Small intestine (tissue), 7 donors: ENCODE results near the gene TBRG4. TPM values are rescaled to one million over a fixed set of nuclear protein-coding genes. Genes with fewer than 3 reads are reported as not detected.
A peak's percentile ranks its signal among the peaks of the same experiment; 100 is the strongest.

ENCODE experiments used
- DNase-seq, 2 donors: peaks; one replicate each; pipeline versions ENCODE4 v3.0.0 to v3.0.0-alpha.2; 2013
- FAIRE-seq: peaks from 2 replicates; lab custom pipeline; 2012; peaks lifted over from hg19 to GRCh38; lab: Jason Lieb, UNC
- H3K27ac ChIP-seq, 3 donors: one replicate each; pipeline ENCODE4 v1.5.1; 2013; ENCODE audit warnings: low read length in 2 of 3, mild to moderate bottlenecking in 2 of 3, control low read depth in 1 of 3, inconsistent platforms in 1 of 3, low read depth in 1 of 3, moderate library complexity in 1 of 3
- H3K27me3 ChIP-seq, 3 donors: one replicate each; pipeline ENCODE4 v1.6.1; 2013; ENCODE audit warnings: low read length in 3 of 3, inconsistent platforms in 1 of 3; ENCODE audit not compliant: control insufficient read depth in 3 of 3, insufficient read depth in 3 of 3
- H3K36me3 ChIP-seq, 3 donors: one replicate each; pipeline ENCODE4 v1.6.1; 2013; ENCODE audit warnings: low read length in 3 of 3, inconsistent platforms in 1 of 3, low read depth in 1 of 3, mild to moderate bottlenecking in 1 of 3, moderate library complexity in 1 of 3; ENCODE audit not compliant: control insufficient read depth in 3 of 3, insufficient read depth in 2 of 3
- H3K4me1 ChIP-seq, 3 donors: one replicate each; pipeline ENCODE4 v1.6.1; 2013; ENCODE audit warnings: low read length in 2 of 3, inconsistent platforms in 1 of 3, low read depth in 1 of 3, mild to moderate bottlenecking in 1 of 3, moderate library complexity in 1 of 3; ENCODE audit not compliant: control insufficient read depth in 3 of 3, insufficient read depth in 2 of 3
- H3K4me3 ChIP-seq, 3 donors: one replicate each; pipeline ENCODE4 v1.5.1; 2013; ENCODE audit warnings: low read length in 3 of 3, control low read depth in 1 of 3, inconsistent platforms in 1 of 3, low read depth in 1 of 3, mild to moderate bottlenecking in 1 of 3, moderate library complexity in 1 of 3
- H3K9me3 ChIP-seq, 2 donors: one replicate each; pipeline ENCODE4 v1.6.1; 2013; ENCODE audit warnings: low read depth in 1 of 2, low read length in 1 of 2; ENCODE audit not compliant: control insufficient read depth in 2 of 2, insufficient read depth in 1 of 2
- WGBS, 3 donors: extraction: QIAGEN DNeasy Blood & Tissue Kit; methylation state at CpG; one replicate each; pipeline ENCODE4 v1.1.7; 2013; 5-methylcytosine and 5-hydroxymethylcytosine counted together
- polyA plus RNA-seq, 4 donors: library from polyadenylated mRNA; stranded (reverse) in 3 of 4; unstranded in 1 of 4; fragments of 200-250 nt in 3 of 4; fragments of 120-200 nt in 1 of 4; gene quantifications; one replicate each; pipeline versions ENCODE4 v1.2.1 to v1.2.3, GENCODE V29; 2013
- donor health status: healthy with polysubstance abuse.
- donor health status: control.
- donor health status: control.
- donor health status: Bipolar disorder and iron deficiency.
- donor health status: healthy.

The TBRG4 gene
- polyA plus RNA-seq, 4 donors, result 44.9 to 70.7 (median 58.2) TPM

- FAIRE-seq (no peak), DNase-seq (peak in 1 of 2 donors; percentile 18)
- Histone ChIP-seq H3K4me1 (no peaks in the 10 kb centered on the region), H3K4me3 (no peak overlapping the region), H3K36me3 (peaks cover 36 to 66% (median 40%) of the 10 kb centered on the region in 3 donors), H3K9me3 (no peaks in the 10 kb centered on the region), H3K27me3 (no peaks in the 10 kb centered on the region), H3K27ac (no peak overlapping the region)
- 89 to 92% (median 89%) methylated on average over 16 of the region's 16 CpGs for WGBS, 3 donors
Measured at GRCh38 chr7:45099891-45100760, 11.4 kb downstream of the TBRG4 start.

- FAIRE-seq (no peak), DNase-seq (no peak)
- H3K4me1 ChIP-seq, result no peaks in the 10 kb centered on the region
- H3K9me3 ChIP-seq, result peaks cover 0 to 2% of the 10 kb centered on the region in 2 donors
- H3K4me3 ChIP-seq, result no peak overlapping the region
- H3K27me3 ChIP-seq, result no peaks in the 10 kb centered on the region
- H3K36me3 ChIP-seq, result peaks cover 32 to 56% (median 40%) of the 10 kb centered on the region in 3 donors
- 76 to 85% (median 82%) methylated on average over 10 of the region's 10 CpGs for WGBS, 3 donors
- H3K27ac ChIP-seq, result no peak overlapping the region
Measured at GRCh38 chr7:45098983-45099839, 12.3 kb downstream of the TBRG4 start.

DNA sequence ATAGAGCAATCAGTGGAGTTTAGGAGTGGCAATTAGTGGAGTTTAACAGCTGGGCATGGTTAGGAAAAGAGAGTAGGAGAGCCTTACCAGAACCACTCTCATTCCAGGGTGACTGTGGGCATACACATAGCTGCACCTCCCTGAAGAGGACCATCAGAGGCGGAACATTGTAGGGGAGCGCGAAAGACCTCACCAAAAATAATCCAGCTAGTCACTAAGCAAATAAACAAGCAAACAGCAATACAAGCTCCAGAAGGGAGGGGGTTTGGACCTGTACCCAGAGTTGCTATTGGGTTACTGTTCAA lies 18.6 kb downstream of the TBRG4 start:
- Histone ChIP-seq H3K4me1 (peaks cover 0 to 4% (median 0%) of the 10 kb centered on the region in 3 donors), H3K9me3 (peaks cover 0 to 7% of the 10 kb centered on the region in 2 donors), H3K27ac (no peak overlapping the region), H3K27me3 (peaks cover 0 to 13% (median 2%) of the 10 kb centered on the region in 3 donors), H3K4me3 (no peak overlapping the region), H3K36me3 (no peaks in the 10 kb centered on the region)
- FAIRE-seq (no peak), DNase-seq (no peak)
- WGBS, 3 donors, result 74 to 95% (median 84%) methylated on average over 3 of the region's 3 CpGs

- FAIRE-seq (no peak), DNase-seq (no peak)
- peaks cover 0 to 15% (median 2%) of the 10 kb centered on the region in 3 donors for H3K27me3 ChIP-seq
- peaks cover 0 to 4% (median 0%) of the 10 kb centered on the region in 3 donors for H3K4me1 ChIP-seq
- no peak overlapping the region for H3K4me3 ChIP-seq
- peaks cover 0 to 7% of the 10 kb centered on the region in 2 donors for H3K9me3 ChIP-seq
- 57 to 68% (median 62%) methylated on average over 7 of the region's 7 CpGs for WGBS, 3 donors
- no peaks in the 10 kb centered on the region for H3K36me3 ChIP-seq
- no peak overlapping the region for H3K27ac ChIP-seq
Measured at GRCh38 chr7:45092100-45092930, 19.2 kb downstream of the TBRG4 start.

DNA sequence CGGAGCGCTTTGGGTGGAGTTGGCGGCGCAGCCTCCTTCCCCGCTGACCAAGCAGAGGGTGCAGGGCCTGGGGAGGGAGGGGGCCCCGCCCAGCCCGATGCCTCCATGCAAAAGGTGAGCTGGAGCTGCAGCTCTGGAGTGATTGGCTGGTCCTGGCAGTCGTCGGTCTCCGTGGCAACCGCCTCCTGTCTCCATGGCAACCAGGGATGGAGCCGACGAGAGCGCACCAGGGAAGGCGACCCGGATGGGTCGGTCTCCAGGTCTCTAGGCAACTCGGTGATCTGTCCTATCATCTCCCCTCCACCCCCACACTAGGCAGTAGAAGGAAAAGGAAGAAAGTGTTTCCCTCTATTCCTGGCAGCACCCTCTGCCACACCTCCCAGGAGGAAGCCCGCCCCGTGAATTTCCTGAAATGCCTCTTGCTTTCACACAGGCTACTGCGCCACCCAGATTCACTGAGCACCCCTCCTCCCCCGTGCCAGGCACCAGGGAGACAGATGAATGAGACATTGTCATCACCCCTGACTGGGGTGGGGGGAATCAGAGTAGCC lies 22.1 kb downstream of the TBRG4 start:
- Histone ChIP-seq H3K4me3 (peak overlapping the region in 2 of 3 donors; percentile 44 to 48), H3K27me3 (peaks cover 0 to 15% (median 2%) of the 10 kb centered on the region in 3 donors), H3K36me3 (no peaks in the 10 kb centered on the region), H3K4me1 (peaks cover 0 to 4% (median 0%) of the 10 kb centered on the region in 3 donors), H3K27ac (peak overlapping the region in 1 of 3 donors; percentile 37), H3K9me3 (peaks cover 0 to 7% of the 10 kb centered on the region in 2 donors)
- peak; percentile 38 to 64 for DNase-seq
- FAIRE-seq, result no peak
- WGBS, 3 donors, result 6 to 8% (median 6%) methylated on average over 17 to 22 of the region's 22 CpGs

DNA sequence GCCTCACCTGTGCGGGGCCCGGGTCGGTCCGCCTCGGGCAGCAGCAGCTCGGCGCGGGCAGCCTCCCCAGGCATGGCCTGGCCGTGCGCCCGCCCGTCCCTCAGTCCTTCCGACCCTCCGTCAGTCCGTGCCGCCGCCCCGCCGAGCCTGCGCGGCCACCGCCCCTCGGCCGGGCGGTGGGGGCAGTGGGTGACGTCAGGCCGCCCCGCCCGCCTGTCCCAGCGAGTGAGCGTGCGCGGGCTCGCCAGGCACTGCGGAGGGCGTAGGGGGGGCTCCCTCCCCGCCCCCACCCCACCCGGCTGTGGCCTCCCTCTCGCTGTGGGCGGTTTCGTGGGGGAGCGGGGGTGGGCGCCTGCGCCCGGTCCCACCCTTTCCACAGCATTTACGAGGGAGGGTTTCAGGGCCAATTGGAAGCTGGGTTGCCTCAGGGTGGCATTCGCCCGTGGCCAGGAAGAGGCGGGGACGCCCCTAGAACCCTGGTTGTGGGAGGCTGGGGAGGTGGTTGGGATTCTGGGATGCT lies 22.6 kb downstream of the TBRG4 start, which contains the start of gene NACAD:
Gene NACAD (minus strand): TSS at position 149 of the 520 bp plus-strand sequence. CDS start 75 bp downstream, at position 74.
- Histone ChIP-seq H3K4me3 (peak within 1 kb of the TSS in 2 of 3 donors; percentile 44 to 48), H3K36me3 (no peaks in the 10 kb centered on the region), H3K4me1 (peaks cover 0 to 4% (median 0%) of the 10 kb centered on the region in 3 donors), H3K27ac (peak within 1 kb of the TSS in 1 of 3 donors; percentile 37), H3K9me3 (peaks cover 0 to 2% of the 10 kb centered on the region in 2 donors), H3K27me3 (peaks cover 0 to 15% (median 2%) of the 10 kb centered on the region in 3 donors)
- DNase-seq (peak in 1 of 2 donors; percentile 63), FAIRE-seq (no peak)
- WGBS, 3 donors, result 1% methylated on average over 36 to 50 of the region's 50 CpGs

DNA sequence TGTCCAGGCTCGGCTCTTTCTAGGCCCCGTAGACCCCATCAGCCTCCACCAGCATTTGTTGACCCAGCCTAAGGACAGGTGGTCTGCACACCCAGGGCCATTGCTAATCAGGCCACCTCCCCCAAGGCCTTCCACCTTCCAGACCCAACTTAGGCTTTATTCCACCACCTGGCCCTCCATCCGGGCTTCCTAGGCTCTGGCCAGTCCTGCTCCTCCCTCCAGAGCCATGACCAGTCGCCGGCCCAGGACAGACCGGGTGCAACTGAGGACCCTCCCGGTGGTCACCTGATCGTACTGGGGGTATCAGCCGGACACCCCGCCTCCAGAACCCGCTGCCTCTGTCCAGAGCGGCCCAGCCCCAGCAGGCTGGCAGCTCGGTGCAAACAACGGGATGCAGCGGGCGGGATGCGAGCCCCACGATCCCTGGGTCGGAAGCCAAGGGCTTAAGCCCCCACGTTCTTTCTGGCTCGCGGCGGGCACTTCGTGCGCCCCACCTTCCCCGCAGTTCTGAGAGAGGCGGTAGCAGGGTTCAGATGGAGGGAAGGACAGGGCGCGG lies 23.3 kb downstream of the TBRG4 start:
- no peak for DNase-seq
- H3K4me1 ChIP-seq, result peaks cover 0 to 4% (median 0%) of the 10 kb centered on the region in 3 donors
- H3K4me3 ChIP-seq, result peak overlapping the region in 1 of 3 donors; percentile 40
- FAIRE-seq, result no peak
- no peaks in the 10 kb centered on the region for H3K9me3 ChIP-seq
- peaks cover 0 to 15% (median 2%) of the 10 kb centered on the region in 3 donors for H3K27me3 ChIP-seq
- no peaks in the 10 kb centered on the region for H3K36me3 ChIP-seq
- peak overlapping the region in 1 of 3 donors; percentile 17 for H3K27ac ChIP-seq
- 38 to 64% (median 38%) methylated on average over 27 to 29 of the region's 29 CpGs for WGBS, 3 donors
